ENCODE measurements around the gene NCR1.
"Not testable (repeated sequence)": the region's sequence is repeated elsewhere in the genome, so short reads cannot be mapped to it uniquely, and the experiment has no call there.

DNA sequence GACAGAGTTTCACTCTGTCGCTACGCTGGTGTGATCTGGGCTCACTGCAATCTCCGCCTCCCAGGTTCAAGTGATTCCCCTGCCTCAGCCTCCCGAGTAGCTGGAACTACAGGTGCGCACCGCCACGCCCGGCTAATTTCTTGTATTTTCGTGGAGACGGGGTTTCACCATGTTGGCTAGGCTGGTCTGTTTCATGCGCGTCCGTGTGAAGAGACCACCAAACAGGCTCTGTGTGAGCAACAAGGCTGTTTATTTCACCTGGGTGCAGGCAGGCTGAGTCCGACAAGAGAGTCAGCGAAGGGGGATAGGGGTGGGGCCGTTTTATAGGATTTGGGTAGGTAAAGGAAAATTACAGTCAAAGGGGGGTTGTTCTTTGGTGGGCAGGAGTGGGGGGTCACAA lies 11.8 kb upstream of the NCR1 start:
- TF ChIP-seq BACH2 (CRISPR knock-in tag; IDR thresholded peaks at IDR 0.05; ENCODE audit: borderline replicate concordance); ESRRG (CRISPR knock-in tag; IDR thresholded peaks at IDR 0.05); ZC3H10 (CRISPR knock-in tag; IDR thresholded peaks at IDR 0.05); ARNTL (CRISPR knock-in tag; IDR thresholded peaks at IDR 0.05; ENCODE audit: borderline replicate concordance, low read depth): not testable (repeated sequence)

All from SK-N-SH treated with all-trans-retinoic acid at 6 μM for 48 hours (cell line).